Caco-2 (cell line): ENCODE results near the gene FOXP4. TPM values are rescaled to one million over a fixed set of nuclear protein-coding genes. Genes with fewer than 3 reads are reported as not detected.

Experiments used
- BruUV-seq: library from RNA; stranded (reverse); fragments of 400-500 nt; replicated peaks from 2 replicates; lab custom pipeline; 2021; lab: Mats Ljungman, UMichigan
- CTCF ChIA-PET: fragments of 300-600 bp; sonication (Branson Sonifier 250); formaldehyde crosslinking; loops from one replicate; lab custom pipeline; 2022; ENCODE audit warnings: antibody characterized with exemption; lab: Charles Lee
- POLR2A ChIA-PET: fragments of 300-600 bp; sonication (Branson Sonifier 250); formaldehyde crosslinking; loops from one replicate; lab custom pipeline; 2022; ENCODE audit warnings: antibody characterized with exemption; lab: Charles Lee
- DNase-seq, 2 experiments: peaks; one replicate each; pipeline versions ENCODE4 v3.0.0 to v3.0.0-alpha.2; 2020 to 2022
- H3K27me3 ChIP-seq: replicated peaks from 2 replicates; pipeline ENCODE4 v1.6.0; 2011; ENCODE audit warnings: low read length; ENCODE audit not compliant: control insufficient read depth, insufficient read depth
- H3K36me3 ChIP-seq: 2 replicates; pipeline ENCODE4 v1.5.1; 2011; ENCODE audit warnings: low read length; ENCODE audit not compliant: control insufficient read depth, insufficient read depth
- H3K4me1 ChIP-seq: fragments of 250-450 bp; sonication (Bioruptor Pico); 2 replicates; pipeline ENCODE4 v1.5.1; 2020; ENCODE audit warnings: mild to moderate bottlenecking
- H3K4me3 ChIP-seq: 2 replicates; pipeline ENCODE4 v1.5.1; 2011; ENCODE audit warnings: low read depth, mild to moderate bottlenecking, control low read depth, low read length
- H3K9me3 ChIP-seq: fragments of 250-450 bp; sonication (Bioruptor Pico); 2 replicates; pipeline ENCODE4 v1.5.1; 2020; ENCODE audit warnings: mild to moderate bottlenecking, moderate library complexity
- H3K27ac Mint-ChIP-seq: one replicate; pipeline ENCODE4 v1.8.0; 2022; ENCODE audit warnings: mixed read lengths; ENCODE audit not compliant: unreplicated experiment
- H3K27me3 Mint-ChIP-seq: one replicate; pipeline ENCODE4 v1.8.0; 2022; ENCODE audit warnings: mixed read lengths; ENCODE audit not compliant: insufficient read depth, unreplicated experiment
- H3K36me3 Mint-ChIP-seq: one replicate; pipeline ENCODE4 v1.8.0; 2022; ENCODE audit warnings: mild to moderate bottlenecking, mixed read lengths; ENCODE audit not compliant: insufficient read depth, unreplicated experiment
- H3K4me1 Mint-ChIP-seq: one replicate; pipeline ENCODE4 v1.8.0; 2022; ENCODE audit warnings: low read depth, mixed read lengths; ENCODE audit not compliant: unreplicated experiment
- H3K4me3 Mint-ChIP-seq: one replicate; pipeline ENCODE4 v1.8.0; 2022; ENCODE audit warnings: mild to moderate bottlenecking, moderate library complexity, mixed read lengths; ENCODE audit not compliant: unreplicated experiment
- H3K9me3 Mint-ChIP-seq: one replicate; pipeline ENCODE4 v1.8.0; 2022; ENCODE audit warnings: mixed read lengths; ENCODE audit not compliant: unreplicated experiment
- CTCF ChIP-seq, 2 experiments: fragments of 200-600 bp in 1 of 2; IDR thresholded peaks; 1 replicate in 1 of 2; 2 replicates in 1 of 2; pipeline versions ENCODE4 v1.5.1 to v1.8.0; 2011 to 2022; ENCODE audit warnings: antibody characterized with exemption in 1 of 2, control low read depth in 1 of 2, inconsistent platforms in 1 of 2, low read depth in 1 of 2, low read length in 1 of 2, mild to moderate bottlenecking in 1 of 2, moderate library complexity in 1 of 2; ENCODE audit not compliant: insufficient read depth in 1 of 2, severe bottlenecking in 1 of 2, unreplicated experiment in 1 of 2
- intact Hi-C: fragments of 100-400 bp; cut with micrococcal nuclease; formaldehyde crosslinking; loops from one replicate; pipeline ENCODE4 v1.10.0; 2022; ENCODE audit not compliant: unreplicated experiment
- total RNA-seq: library from RNA; stranded (reverse); gene quantifications from 2 replicates; pipeline ENCODE4 v1.2.3, GENCODE V29; 2022

Gene FOXP4
- total RNA-seq, 1 experiment from 2014 or later = 117 TPM

GRCh38 chr6:41538556-41539182, 7.5 kb upstream of the FOXP4 start:
- CTCF ChIA-PET = interaction anchor here (0.6 to 1.0 kb wide), 2 partner anchors 29 to 77 kb away, joined by 3 read pairs; no protein-coding TSS in a partner anchor
- H3K4me3 ChIP-seq = no peak overlapping the region
- H3K27ac Mint-ChIP-seq = peak overlapping the region; percentile 86
- H3K9me3 ChIP-seq = no peaks in the 10 kb centered on the region
- peaks cover 40% of the 10 kb centered on the region for H3K4me1 ChIP-seq
- peak overlapping the region; percentile 11 for H3K4me3 Mint-ChIP-seq
- intact Hi-C loops = loop anchor here (5.0 kb wide), 1 partner anchor 36 kb away; no protein-coding TSS in a partner anchor
- DNase-seq = peak in 1 of 2 experiments; percentile 43
- POLR2A ChIA-PET = no interaction called here
- H3K36me3 ChIP-seq = 0 out of 2 replicates have a peak, but pooled peaks cover 2% of the 10 kb centered on the region
- H3K9me3 Mint-ChIP-seq = no peaks in the 10 kb centered on the region
- H3K27me3 Mint-ChIP-seq = no peaks in the 10 kb centered on the region
- H3K36me3 Mint-ChIP-seq = peaks cover 6% of the 10 kb centered on the region
- H3K27me3 ChIP-seq = no peaks in the 10 kb centered on the region
- H3K4me1 Mint-ChIP-seq = peaks cover 44% of the 10 kb centered on the region
- TF ChIP-seq CTCF (IDR thresholded peaks at IDR 0.05; ENCODE audit: insufficient read depth in 1 of 2, low read depth in 1 of 2, low read length in 1 of 2, severe bottlenecking in 1 of 2, unreplicated experiment in 1 of 2) = no peak
- no TSS peak for BruUV-seq

GRCh38 chr6:41539204-41539603, 7.0 kb upstream of the FOXP4 start:
- H3K27me3 Mint-ChIP-seq = no peaks in the 10 kb centered on the region
- no peak for DNase-seq
- H3K36me3 ChIP-seq = peaks cover 3% of the 10 kb centered on the region; the same call in 1 of the 2 replicates
- BruUV-seq = no TSS peak
- ChIA-PET POLR2A (no interaction called here), CTCF (interaction anchor here (0.6 to 1.1 kb wide), 3 partner anchors 30 to 77 kb away, joined by 3 to 10 read pairs (median 3); no protein-coding TSS in a partner anchor)
- H3K4me3 Mint-ChIP-seq = no peak overlapping the region
- intact Hi-C loops = loop anchor here (5.0 kb wide), 1 partner anchor 37 kb away; no protein-coding TSS in a partner anchor
- no peak for TF ChIP-seq CTCF (IDR thresholded peaks at IDR 0.05; ENCODE audit: insufficient read depth in 1 of 2, low read depth in 1 of 2, low read length in 1 of 2, severe bottlenecking in 1 of 2, unreplicated experiment in 1 of 2)
- H3K4me1 ChIP-seq = peaks cover 46% of the 10 kb centered on the region
- H3K36me3 Mint-ChIP-seq = peaks cover 6% of the 10 kb centered on the region
- no peaks in the 10 kb centered on the region for H3K9me3 ChIP-seq
- H3K9me3 Mint-ChIP-seq = no peaks in the 10 kb centered on the region
- no peak overlapping the region for H3K4me3 ChIP-seq
- H3K4me1 Mint-ChIP-seq = peaks cover 45% of the 10 kb centered on the region
- H3K27ac Mint-ChIP-seq = peak overlapping the region; percentile 86
- no peaks in the 10 kb centered on the region for H3K27me3 ChIP-seq

GRCh38 chr6:41541364-41541763, 4.8 kb upstream of the FOXP4 start:
- H3K27me3 Mint-ChIP-seq = no peaks in the 10 kb centered on the region
- H3K4me1 Mint-ChIP-seq = peaks cover 50% of the 10 kb centered on the region
- no peaks in the 10 kb centered on the region for H3K9me3 Mint-ChIP-seq
- Histone ChIP-seq H3K9me3 (no peaks in the 10 kb centered on the region), H3K4me3 (no peak overlapping the region), H3K4me1 (peaks cover 52% of the 10 kb centered on the region), H3K27me3 (no peaks in the 10 kb centered on the region), H3K36me3 (peaks cover 3% of the 10 kb centered on the region; the same call in 1 of the 2 replicates)
- no TSS peak for BruUV-seq
- ChIA-PET POLR2A (no interaction called here), CTCF (interaction anchor here (0.6 kb wide), 1 partner anchor 23 kb away, joined by 3 read pairs; no protein-coding TSS in a partner anchor)
- no peak for DNase-seq
- H3K4me3 Mint-ChIP-seq = no peak overlapping the region
- TF ChIP-seq CTCF (IDR thresholded peaks at IDR 0.05; ENCODE audit: insufficient read depth in 1 of 2, low read depth in 1 of 2, low read length in 1 of 2, severe bottlenecking in 1 of 2, unreplicated experiment in 1 of 2) = no peak
- peak overlapping the region; percentile 31 for H3K27ac Mint-ChIP-seq
- intact Hi-C loops = no loop called here
- H3K36me3 Mint-ChIP-seq = peaks cover 12% of the 10 kb centered on the region
